ENCODE measurements around the gene CXXC5. TPM values are rescaled to one million over a fixed set of nuclear protein-coding genes. Genes with fewer than 3 reads are reported as not detected.

The CXXC5 gene
- total RNA-seq, 1 experiment from 2014 or later: 57.2 TPM

GRCh38 chr5:139639619-139640380 lies 8.3 kb upstream of the CXXC5 start:
- Histone ChIP-seq H3K9me3 (ENCODE audit: low read depth, low read length, poor library complexity, severe bottlenecking) (no peaks in the 10 kb centered on the region), H3K27ac (ENCODE audit: low read depth, low read length, poor library complexity, severe bottlenecking) (no peak overlapping the region), H3K4me1 (ENCODE audit: insufficient read depth, low read length, poor library complexity, severe bottlenecking) (peaks cover 43% of the 10 kb centered on the region), H3K4me3 (ENCODE audit: low read depth, low read length, poor library complexity, severe bottlenecking) (no peak overlapping the region), H3K36me3 (ENCODE audit: insufficient read depth, low read length, poor library complexity, severe bottlenecking) (no peaks in the 10 kb centered on the region), H3K27me3 (replicated peaks; ENCODE audit: insufficient read depth, low read depth, low read length, poor library complexity) (no peaks in the 10 kb centered on the region)
- POLR2A ChIA-PET (ENCODE audit: low non-redundant PET): no interaction called here
- intact Hi-C loops (cut with micrococcal nuclease; ENCODE audit: unreplicated experiment): loop anchor here (10.0 kb wide), 1 partner anchor 205 kb away; no protein-coding TSS in a partner anchor
- no peak for DNase-seq (ENCODE audit: low spot score)
- BruUV-seq (replicated peaks): no TSS peak
- CTCF ChIA-PET: no interaction called here
- TF ChIP-seq CTCF (conservative IDR thresholded peaks at IDR 0.05; ENCODE audit: low read depth, low read length): no peak
- TF ChIP-seq EZH2 (IDR thresholded peaks at IDR 0.05; ENCODE audit: borderline replicate concordance, low read depth, low read length, poor library complexity, severe bottlenecking): no peak

GRCh38 chr5:139640421-139641115 lies 7.6 kb upstream of the CXXC5 start:
- TF ChIP-seq EZH2 (IDR thresholded peaks at IDR 0.05; ENCODE audit: borderline replicate concordance, low read depth, low read length, poor library complexity, severe bottlenecking) (no peak), CTCF (conservative IDR thresholded peaks at IDR 0.05; ENCODE audit: low read depth, low read length) (no peak)
- H3K4me1 ChIP-seq (ENCODE audit: insufficient read depth, low read length, poor library complexity, severe bottlenecking): peaks cover 43% of the 10 kb centered on the region
- ChIA-PET CTCF (no interaction called here), POLR2A (ENCODE audit: low non-redundant PET) (no interaction called here)
- no peak overlapping the region for H3K4me3 ChIP-seq (ENCODE audit: low read depth, low read length, poor library complexity, severe bottlenecking)
- no peaks in the 10 kb centered on the region for H3K27me3 ChIP-seq (replicated peaks; ENCODE audit: insufficient read depth, low read depth, low read length, poor library complexity)
- intact Hi-C loops (cut with micrococcal nuclease; ENCODE audit: unreplicated experiment): no loop called here
- H3K27ac ChIP-seq (ENCODE audit: low read depth, low read length, poor library complexity, severe bottlenecking): no peak overlapping the region
- H3K36me3 ChIP-seq (ENCODE audit: insufficient read depth, low read length, poor library complexity, severe bottlenecking): no peaks in the 10 kb centered on the region
- no TSS peak for BruUV-seq (replicated peaks)
- H3K9me3 ChIP-seq (ENCODE audit: low read depth, low read length, poor library complexity, severe bottlenecking): no peaks in the 10 kb centered on the region
- no peak for DNase-seq (ENCODE audit: low spot score)

GRCh38 chr5:139641116-139642080 lies 6.8 kb upstream of the CXXC5 start:
- no peak overlapping the region for H3K27ac ChIP-seq (ENCODE audit: low read depth, low read length, poor library complexity, severe bottlenecking)
- intact Hi-C loops (cut with micrococcal nuclease; ENCODE audit: unreplicated experiment): no loop called here
- H3K36me3 ChIP-seq (ENCODE audit: insufficient read depth, low read length, poor library complexity, severe bottlenecking): no peaks in the 10 kb centered on the region
- H3K4me1 ChIP-seq (ENCODE audit: insufficient read depth, low read length, poor library complexity, severe bottlenecking): peaks cover 36% of the 10 kb centered on the region
- CTCF ChIA-PET: no interaction called here
- no peak for DNase-seq (ENCODE audit: low spot score)
- no peaks in the 10 kb centered on the region for H3K9me3 ChIP-seq (ENCODE audit: low read depth, low read length, poor library complexity, severe bottlenecking)
- POLR2A ChIA-PET (ENCODE audit: low non-redundant PET): no interaction called here
- TF ChIP-seq CTCF (conservative IDR thresholded peaks at IDR 0.05; ENCODE audit: low read depth, low read length) (no peak), EZH2 (IDR thresholded peaks at IDR 0.05; ENCODE audit: borderline replicate concordance, low read depth, low read length, poor library complexity, severe bottlenecking) (no peak)
- no peak overlapping the region for H3K4me3 ChIP-seq (ENCODE audit: low read depth, low read length, poor library complexity, severe bottlenecking)
- BruUV-seq (replicated peaks): no TSS peak
- H3K27me3 ChIP-seq (replicated peaks; ENCODE audit: insufficient read depth, low read depth, low read length, poor library complexity): no peaks in the 10 kb centered on the region
